ENCODE measurements around the gene ALX4.

DNA sequence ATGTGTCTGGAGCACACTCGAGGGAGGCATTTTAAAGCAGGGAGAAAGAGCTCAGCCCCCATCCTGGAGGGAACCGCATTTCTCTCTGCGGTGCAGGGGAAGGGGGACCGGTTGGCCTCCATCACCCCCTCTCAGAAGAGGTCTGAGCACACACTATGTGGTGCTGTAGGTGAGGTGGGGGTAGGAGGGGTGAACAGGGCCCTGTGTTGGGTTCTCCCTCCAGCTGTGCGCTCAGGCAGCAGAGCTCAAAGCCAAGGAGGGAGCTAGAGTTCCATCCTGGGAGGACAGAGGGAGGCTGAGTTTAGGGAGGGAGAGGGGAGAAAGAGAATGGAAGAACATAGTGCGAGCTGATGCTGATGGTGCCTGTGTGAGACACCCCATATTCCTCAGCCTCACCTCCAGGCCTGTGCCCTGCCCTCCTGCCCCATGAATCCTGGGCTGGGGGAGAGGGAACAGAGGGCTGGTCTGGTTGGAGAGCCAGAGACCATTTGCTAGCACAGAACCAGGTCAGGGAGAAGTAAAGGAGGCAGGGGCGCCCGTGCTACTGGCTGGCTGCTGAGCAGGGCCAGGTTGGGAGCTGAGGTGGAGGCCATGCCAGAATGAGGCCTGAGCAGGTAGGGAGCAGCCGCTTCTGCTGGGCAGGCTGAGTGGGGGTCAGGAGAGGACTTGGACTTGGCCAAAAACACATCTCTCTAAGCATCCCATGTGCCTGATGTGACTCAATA is 43.7 kb downstream of the ALX4 start:
- no peak for TF ChIP-seq EZH2 (IDR thresholded peaks at IDR 0.05; ENCODE audit: borderline replicate concordance, insufficient read depth, low read depth, low read length, poor library complexity, severe bottlenecking)
- TF ChIP-seq, protein P1, sequence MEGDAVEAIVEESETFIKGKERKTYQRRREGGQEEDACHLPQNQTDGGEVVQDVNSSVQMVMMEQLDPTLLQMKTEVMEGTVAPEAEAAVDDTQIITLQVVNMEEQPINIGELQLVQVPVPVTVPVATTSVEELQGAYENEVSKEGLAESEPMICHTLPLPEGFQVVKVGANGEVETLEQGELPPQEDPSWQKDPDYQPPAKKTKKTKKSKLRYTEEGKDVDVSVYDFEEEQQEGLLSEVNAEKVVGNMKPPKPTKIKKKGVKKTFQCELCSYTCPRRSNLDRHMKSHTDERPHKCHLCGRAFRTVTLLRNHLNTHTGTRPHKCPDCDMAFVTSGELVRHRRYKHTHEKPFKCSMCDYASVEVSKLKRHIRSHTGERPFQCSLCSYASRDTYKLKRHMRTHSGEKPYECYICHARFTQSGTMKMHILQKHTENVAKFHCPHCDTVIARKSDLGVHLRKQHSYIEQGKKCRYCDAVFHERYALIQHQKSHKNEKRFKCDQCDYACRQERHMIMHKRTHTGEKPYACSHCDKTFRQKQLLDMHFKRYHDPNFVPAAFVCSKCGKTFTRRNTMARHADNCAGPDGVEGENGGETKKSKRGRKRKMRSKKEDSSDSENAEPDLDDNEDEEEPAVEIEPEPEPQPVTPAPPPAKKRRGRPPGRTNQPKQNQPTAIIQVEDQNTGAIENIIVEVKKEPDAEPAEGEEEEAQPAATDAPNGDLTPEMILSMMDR (IDR thresholded peaks at IDR 0.05), result no peak
